HG02642 (cell line): ENCODE measurements around the gene HDAC7.

ENCODE experiments used
- ATAC-seq: cut with Tn5 transposase; IDR thresholded peaks from one replicate; pipeline ENCODE4 v1.9.1; 2021; ENCODE audit warnings: mild to moderate bottlenecking; ENCODE audit not compliant: unreplicated experiment, poor library complexity

HDAC7 gene

GRCh38 chr12:47752552-47752951 is 67.2 kb downstream of the HDAC7 start:
- no peak for ATAC-seq

GRCh38 chr12:47752121-47752520 is 67.6 kb downstream of the HDAC7 start:
- no peak for ATAC-seq

GRCh38 chr12:47751561-47751960 is 68.1 kb downstream of the HDAC7 start:
- no peak for ATAC-seq

- ATAC-seq, result no peak
These were observed 68.7 kb downstream of the HDAC7 start for GRCh38 chr12:47750916-47751470.

GRCh38 chr12:47750229-47750798 is 69.4 kb downstream of the HDAC7 start:
- ATAC-seq, result no peak

- ATAC-seq, result no peak
These were observed 70.8 kb downstream of the HDAC7 start for GRCh38 chr12:47748899-47749298.

- no peak for ATAC-seq
These were observed 71.2 kb downstream of the HDAC7 start for GRCh38 chr12:47748507-47748828.

GRCh38 chr12:47747596-47748506 is 71.9 kb downstream of the HDAC7 start:
- ATAC-seq, result no peak

- no peak for ATAC-seq
These were observed 72.6 kb downstream of the HDAC7 start for GRCh38 chr12:47747126-47747525.

GRCh38 chr12:47746523-47746922 is 73.2 kb downstream of the HDAC7 start:
- no peak for ATAC-seq

GRCh38 chr12:47746073-47746472 is 73.6 kb downstream of the HDAC7 start:
- no peak for ATAC-seq

GRCh38 chr12:47745485-47746041 is 74.1 kb downstream of the HDAC7 start:
- no peak for ATAC-seq

GRCh38 chr12:47744778-47745436 is 74.8 kb downstream of the HDAC7 start:
- ATAC-seq, result no peak

GRCh38 chr12:47744005-47744651 is 75.6 kb downstream of the HDAC7 start:
- no peak for ATAC-seq

GRCh38 chr12:47743311-47743860 is 76.3 kb downstream of the HDAC7 start:
- ATAC-seq, result no peak

- no peak for ATAC-seq
These were observed 77.4 kb downstream of the HDAC7 start for GRCh38 chr12:47742253-47742825.

GRCh38 chr12:47741340-47741703 is 78.4 kb downstream of the HDAC7 start:
- ATAC-seq, result no peak

GRCh38 chr12:47740606-47741339 is 78.9 kb downstream of the HDAC7 start:
- ATAC-seq, result peak; percentile 41

- peak; percentile 54 for ATAC-seq
These were observed 79.7 kb downstream of the HDAC7 start for GRCh38 chr12:47739979-47740378.
